ENCODE measurements around the gene ITGB3BP.
"Not testable (repeated sequence)": the region's sequence is repeated elsewhere in the genome, so short reads cannot be mapped to it uniquely, and the experiment has no call there.

Gene ITGB3BP

DNA sequence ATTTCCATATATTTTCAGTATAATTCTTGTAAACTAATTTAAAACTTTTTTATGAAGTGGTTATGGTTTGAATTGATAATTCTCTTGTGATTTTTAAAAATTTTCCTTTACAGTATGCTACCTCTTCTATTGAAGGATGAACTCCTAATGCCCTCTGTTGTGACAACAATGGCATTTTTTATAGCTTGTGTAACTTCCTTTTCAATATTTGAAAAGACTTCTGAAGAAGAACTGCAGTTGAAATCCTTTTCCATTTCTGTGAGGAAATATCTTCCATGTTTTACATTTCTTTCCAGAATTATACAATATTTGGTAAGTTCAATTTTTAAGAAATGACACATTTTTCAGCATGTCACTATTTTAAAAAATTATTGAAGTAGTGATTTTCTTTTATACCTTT, 94.2 kb downstream of the ITGB3BP start:
- no peaks in the 10 kb centered on the region for H3K27me3 ChIP-seq (ENCODE audit: control insufficient read depth, insufficient read depth, low read length)
- no peaks in the 10 kb centered on the region for H3K4me1 ChIP-seq (ENCODE audit: control insufficient read depth, insufficient read depth, low read length)
- peaks cover 19% of the 10 kb centered on the region for H3K36me3 ChIP-seq (ENCODE audit: control insufficient read depth, insufficient read depth, low read length)
- no peak overlapping the region for H3K9ac ChIP-seq (ENCODE audit: low read length)
- peaks cover 14% of the 10 kb centered on the region for H3K9me3 ChIP-seq (ENCODE audit: control insufficient read depth, insufficient read depth, low read depth, low read length)
- H3K4me3 ChIP-seq (ENCODE audit: low read depth, low read length): no peak overlapping the region
- no peak overlapping the region for H3K27ac ChIP-seq (ENCODE audit: low read depth, low read length)

DNA sequence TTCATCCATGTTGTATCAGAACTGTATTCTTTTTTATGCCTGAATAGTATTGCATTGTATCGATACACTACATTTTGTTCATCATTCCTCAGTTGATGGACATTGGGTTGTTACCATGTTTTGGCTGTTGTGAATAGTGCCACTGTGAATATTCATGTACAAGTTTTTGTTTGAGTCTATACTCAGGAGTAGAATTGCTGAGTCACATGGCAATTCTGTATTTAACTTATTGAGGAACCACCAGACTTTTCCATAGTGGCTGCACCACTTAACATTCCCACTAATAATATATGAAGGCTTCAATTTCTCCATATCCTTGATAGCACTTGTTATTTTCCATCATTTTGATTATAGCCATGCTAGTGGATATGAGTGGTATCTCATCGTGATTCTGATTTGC, 99.4 kb downstream of the ITGB3BP start:
- H3K9me3 ChIP-seq (ENCODE audit: control insufficient read depth, insufficient read depth, low read depth, low read length): no peaks in the 10 kb centered on the region
- H3K9ac ChIP-seq (ENCODE audit: low read length): no peak overlapping the region
- H3K4me3 ChIP-seq (ENCODE audit: low read depth, low read length): no peak overlapping the region
- no peaks in the 10 kb centered on the region for H3K27me3 ChIP-seq (ENCODE audit: control insufficient read depth, insufficient read depth, low read length)
- H3K36me3 ChIP-seq (ENCODE audit: control insufficient read depth, insufficient read depth, low read length): no peaks in the 10 kb centered on the region
- no peak overlapping the region for H3K27ac ChIP-seq (ENCODE audit: low read depth, low read length)
- no peaks in the 10 kb centered on the region for H3K4me1 ChIP-seq (ENCODE audit: control insufficient read depth, insufficient read depth, low read length)

DNA sequence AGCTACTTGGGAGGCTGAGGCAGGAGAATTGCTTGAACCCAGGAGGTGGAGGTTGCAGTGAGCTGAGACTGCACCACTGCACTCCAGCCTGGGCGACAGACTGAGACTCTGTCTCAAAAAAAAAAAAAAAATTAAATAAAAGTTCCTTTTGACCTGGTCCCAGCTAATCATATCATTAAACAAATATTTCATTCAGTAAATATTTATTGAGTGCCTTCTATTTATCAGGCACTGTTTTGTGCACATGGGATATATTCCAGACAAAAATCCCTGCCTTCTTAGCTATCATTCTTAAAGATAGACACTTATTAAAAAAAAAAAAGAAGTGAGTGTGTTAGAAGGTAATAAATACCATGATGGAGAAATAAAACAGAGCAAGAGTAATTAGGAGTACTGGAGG, 102.3 kb downstream of the ITGB3BP start:
- H3K27ac ChIP-seq (ENCODE audit: low read depth, low read length); H3K9me3 ChIP-seq (ENCODE audit: control insufficient read depth, insufficient read depth, low read depth, low read length); H3K9ac ChIP-seq (ENCODE audit: low read length); H3K36me3 ChIP-seq (ENCODE audit: control insufficient read depth, insufficient read depth, low read length); H3K4me3 ChIP-seq (ENCODE audit: low read depth, low read length); H3K27me3 ChIP-seq (ENCODE audit: control insufficient read depth, insufficient read depth, low read length); H3K4me1 ChIP-seq (ENCODE audit: control insufficient read depth, insufficient read depth, low read length): not testable (repeated sequence)

- Histone ChIP-seq H3K4me1 (ENCODE audit: control insufficient read depth, insufficient read depth, low read length) (no peaks in the 10 kb centered on the region), H3K4me3 (ENCODE audit: low read depth, low read length) (no peak overlapping the region), H3K9ac (ENCODE audit: low read length) (no peak overlapping the region), H3K36me3 (ENCODE audit: control insufficient read depth, insufficient read depth, low read length) (0 out of 2 replicates have a peak, but pooled peaks cover 2% of the 10 kb centered on the region), H3K9me3 (ENCODE audit: control insufficient read depth, insufficient read depth, low read depth, low read length) (no peaks in the 10 kb centered on the region), H3K27me3 (ENCODE audit: control insufficient read depth, insufficient read depth, low read length) (no peaks in the 10 kb centered on the region), H3K27ac (ENCODE audit: low read depth, low read length) (no peak overlapping the region)
Observed at GRCh38 chr1:63418101-63418500, 104.9 kb downstream of the ITGB3BP start.

DNA sequence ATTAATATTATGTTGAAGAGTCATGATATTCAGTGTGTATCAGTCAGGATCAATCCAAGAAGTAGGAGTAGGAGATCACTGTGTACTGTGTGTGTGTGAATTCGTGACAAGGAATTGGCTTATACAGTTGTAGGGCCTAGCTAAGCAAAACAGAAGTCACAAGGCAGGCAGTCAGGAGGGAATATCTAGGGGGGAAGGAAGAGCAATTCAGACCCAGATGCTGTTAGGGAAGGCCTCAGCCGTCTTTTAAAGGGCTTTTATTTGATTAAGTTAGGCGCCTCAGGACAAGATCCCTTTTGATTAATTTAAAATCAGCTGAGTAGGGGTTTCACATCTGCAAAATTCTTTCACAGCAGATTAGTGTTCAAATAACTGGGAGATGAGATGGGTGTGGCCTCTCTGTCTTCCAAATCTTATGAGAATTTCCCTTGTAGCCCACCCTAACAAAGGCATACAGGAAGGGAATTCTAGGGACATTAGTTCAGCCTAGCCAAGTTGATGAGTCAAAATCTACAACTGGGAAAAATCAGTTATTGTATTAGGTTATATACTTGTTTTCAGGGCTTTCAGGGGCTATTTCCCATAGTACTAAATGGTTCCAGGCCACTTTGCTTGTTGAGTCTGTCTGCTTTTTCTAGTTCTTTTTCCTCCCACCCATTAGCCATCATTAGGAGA, 108.2 kb downstream of the ITGB3BP start:
- H3K4me1 ChIP-seq (ENCODE audit: control insufficient read depth, insufficient read depth, low read length): no peaks in the 10 kb centered on the region

DNA sequence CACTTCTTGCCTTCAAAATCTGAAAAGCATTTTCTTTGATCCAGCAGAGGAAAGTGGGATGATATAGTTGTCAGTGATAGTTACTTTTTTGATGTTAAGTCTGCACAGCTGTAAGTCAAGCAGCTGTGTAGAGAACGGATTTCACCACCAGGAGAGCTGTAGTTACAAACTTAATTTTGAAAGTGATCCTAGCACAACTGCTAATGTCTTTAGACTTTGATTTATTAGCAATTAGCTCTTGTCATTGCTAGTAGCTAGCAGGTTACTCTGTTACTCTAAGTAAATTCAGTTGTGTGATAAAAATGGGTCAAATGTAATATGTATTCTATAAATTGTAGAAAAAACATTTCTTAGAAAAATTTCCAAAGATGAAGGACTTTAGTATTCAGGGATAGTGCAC, 109.6 kb downstream of the ITGB3BP start:
- Histone ChIP-seq H3K9me3 (ENCODE audit: control insufficient read depth, insufficient read depth, low read depth, low read length) (no peaks in the 10 kb centered on the region), H3K36me3 (ENCODE audit: control insufficient read depth, insufficient read depth, low read length) (peaks cover 11% of the 10 kb centered on the region; the same call in 1 of the 2 replicates), H3K9ac (ENCODE audit: low read length) (no peak overlapping the region), H3K4me1 (ENCODE audit: control insufficient read depth, insufficient read depth, low read length) (no peaks in the 10 kb centered on the region), H3K4me3 (ENCODE audit: low read depth, low read length) (no peak overlapping the region), H3K27ac (ENCODE audit: low read depth, low read length) (no peak overlapping the region), H3K27me3 (ENCODE audit: control insufficient read depth, insufficient read depth, low read length) (no peaks in the 10 kb centered on the region)

More for the DNA sequence above, 108.2 kb downstream of the ITGB3BP start:
- Histone ChIP-seq H3K36me3 (ENCODE audit: control insufficient read depth, insufficient read depth, low read length) (peaks cover 11% of the 10 kb centered on the region; the same call in 1 of the 2 replicates), H3K9me3 (ENCODE audit: control insufficient read depth, insufficient read depth, low read depth, low read length) (no peaks in the 10 kb centered on the region), H3K27me3 (ENCODE audit: control insufficient read depth, insufficient read depth, low read length) (no peaks in the 10 kb centered on the region), H3K9ac (ENCODE audit: low read length) (no peak overlapping the region), H3K27ac (ENCODE audit: low read depth, low read length) (no peak overlapping the region), H3K4me3 (ENCODE audit: low read depth, low read length) (no peak overlapping the region)

DNA sequence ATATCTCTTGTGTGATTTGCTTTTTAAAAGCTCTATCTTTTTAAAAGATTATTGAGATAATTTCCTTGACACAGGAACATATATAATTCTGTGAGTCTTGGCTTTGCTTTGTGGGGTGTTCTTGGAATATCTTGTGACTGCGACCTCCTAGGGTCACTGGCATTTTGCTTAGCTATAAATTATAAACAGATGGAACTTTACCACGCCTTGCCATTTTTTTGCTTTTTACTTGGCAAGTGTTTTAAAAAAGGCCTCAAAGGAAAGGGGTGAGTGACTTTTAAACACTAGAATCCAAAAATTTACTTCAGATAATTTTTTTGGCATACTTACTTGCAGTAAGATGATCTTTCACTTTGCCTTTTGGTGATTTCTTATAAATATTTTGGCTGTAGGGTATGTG, 112.0 kb downstream of the ITGB3BP start:
- no peak overlapping the region for H3K27ac ChIP-seq (ENCODE audit: low read depth, low read length)
- H3K4me3 ChIP-seq (ENCODE audit: low read depth, low read length): no peak overlapping the region
- H3K36me3 ChIP-seq (ENCODE audit: control insufficient read depth, insufficient read depth, low read length): peaks cover 11% of the 10 kb centered on the region; the same call in 1 of the 2 replicates
- H3K4me1 ChIP-seq (ENCODE audit: control insufficient read depth, insufficient read depth, low read length): no peaks in the 10 kb centered on the region
- no peaks in the 10 kb centered on the region for H3K27me3 ChIP-seq (ENCODE audit: control insufficient read depth, insufficient read depth, low read length)
- no peak overlapping the region for H3K9ac ChIP-seq (ENCODE audit: low read length)
- H3K9me3 ChIP-seq (ENCODE audit: control insufficient read depth, insufficient read depth, low read depth, low read length): no peaks in the 10 kb centered on the region

DNA sequence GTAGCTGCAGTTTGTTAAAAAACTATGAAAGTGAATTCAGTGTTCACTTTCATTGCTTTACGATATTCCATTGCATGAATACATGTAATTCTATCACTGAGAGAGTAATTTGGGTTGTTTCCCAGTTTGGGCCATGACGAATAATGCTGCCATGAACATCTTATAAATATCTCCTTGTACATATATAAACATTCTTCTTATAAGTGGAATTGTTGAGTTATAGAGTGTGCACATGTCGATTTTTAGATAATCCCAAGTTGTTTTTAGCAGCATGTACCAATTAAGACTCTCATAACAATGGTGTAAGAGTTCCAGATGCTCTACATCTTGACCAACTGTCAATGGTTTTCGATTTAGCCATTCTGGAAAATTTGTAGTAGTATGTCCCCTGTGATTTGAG, 114.7 kb downstream of the ITGB3BP start:
- H3K27ac ChIP-seq (ENCODE audit: low read depth, low read length): no peak overlapping the region
- H3K9ac ChIP-seq (ENCODE audit: low read length): no peak overlapping the region
- H3K27me3 ChIP-seq (ENCODE audit: control insufficient read depth, insufficient read depth, low read length): no peaks in the 10 kb centered on the region
- H3K9me3 ChIP-seq (ENCODE audit: control insufficient read depth, insufficient read depth, low read depth, low read length): no peaks in the 10 kb centered on the region
- peaks cover 16% of the 10 kb centered on the region for H3K36me3 ChIP-seq (ENCODE audit: control insufficient read depth, insufficient read depth, low read length)
- H3K4me1 ChIP-seq (ENCODE audit: control insufficient read depth, insufficient read depth, low read length): no peaks in the 10 kb centered on the region
- no peak overlapping the region for H3K4me3 ChIP-seq (ENCODE audit: low read depth, low read length)

DNA sequence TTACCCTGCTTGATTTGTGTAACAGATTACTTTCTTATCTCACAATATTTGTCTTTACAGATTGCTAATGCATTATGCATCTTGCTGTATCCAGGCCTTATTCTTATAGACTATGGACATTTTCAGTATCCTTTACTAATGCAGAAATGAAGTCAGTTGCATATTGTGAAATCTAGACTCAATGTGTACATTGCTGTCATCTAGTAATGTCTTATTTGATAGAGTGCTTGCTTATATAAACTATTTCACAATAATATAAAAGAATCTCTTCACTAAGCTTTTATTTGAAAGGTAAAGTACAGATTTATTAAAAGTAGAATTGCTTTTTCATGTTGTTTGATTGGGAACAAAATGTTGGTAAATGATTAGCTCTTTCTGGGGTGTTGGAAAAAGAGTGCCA, 116.0 kb downstream of the ITGB3BP start:
- Histone ChIP-seq H3K9me3 (ENCODE audit: control insufficient read depth, insufficient read depth, low read depth, low read length) (no peaks in the 10 kb centered on the region), H3K36me3 (ENCODE audit: control insufficient read depth, insufficient read depth, low read length) (peaks cover 9% of the 10 kb centered on the region), H3K9ac (ENCODE audit: low read length) (no peak overlapping the region), H3K27me3 (ENCODE audit: control insufficient read depth, insufficient read depth, low read length) (no peaks in the 10 kb centered on the region), H3K4me3 (ENCODE audit: low read depth, low read length) (no peak overlapping the region), H3K4me1 (ENCODE audit: control insufficient read depth, insufficient read depth, low read length) (no peaks in the 10 kb centered on the region), H3K27ac (ENCODE audit: low read depth, low read length) (no peak overlapping the region)

GRCh38 chr1:63405987-63406386, 117.0 kb downstream of the ITGB3BP start:
- no peak overlapping the region for H3K9ac ChIP-seq (ENCODE audit: low read length)
- no peaks in the 10 kb centered on the region for H3K9me3 ChIP-seq (ENCODE audit: control insufficient read depth, insufficient read depth, low read depth, low read length)
- H3K4me1 ChIP-seq (ENCODE audit: control insufficient read depth, insufficient read depth, low read length): no peaks in the 10 kb centered on the region
- H3K4me3 ChIP-seq (ENCODE audit: low read depth, low read length): no peak overlapping the region
- H3K27me3 ChIP-seq (ENCODE audit: control insufficient read depth, insufficient read depth, low read length): no peaks in the 10 kb centered on the region
- H3K36me3 ChIP-seq (ENCODE audit: control insufficient read depth, insufficient read depth, low read length): peaks cover 8% of the 10 kb centered on the region
- H3K27ac ChIP-seq (ENCODE audit: low read depth, low read length): no peak overlapping the region

- H3K4me1 ChIP-seq (ENCODE audit: control insufficient read depth, insufficient read depth, low read length): no peaks in the 10 kb centered on the region
- H3K4me3 ChIP-seq (ENCODE audit: low read depth, low read length): no peak overlapping the region
- H3K9ac ChIP-seq (ENCODE audit: low read length): no peak overlapping the region
- H3K27ac ChIP-seq (ENCODE audit: low read depth, low read length): no peak overlapping the region
- H3K36me3 ChIP-seq (ENCODE audit: control insufficient read depth, insufficient read depth, low read length): peaks cover 8% of the 10 kb centered on the region
- H3K9me3 ChIP-seq (ENCODE audit: control insufficient read depth, insufficient read depth, low read depth, low read length): no peaks in the 10 kb centered on the region
- no peaks in the 10 kb centered on the region for H3K27me3 ChIP-seq (ENCODE audit: control insufficient read depth, insufficient read depth, low read length)
Observed at GRCh38 chr1:63405021-63405420, 118.0 kb downstream of the ITGB3BP start.

All from HUES6 (cell line).